HFF-Myc (cell line): ENCODE results near the gene TPM1.
A peak's percentile ranks its signal among the peaks of the same experiment; 100 is the strongest.
"Not testable (repeated sequence)": the region's sequence is repeated elsewhere in the genome, so short reads cannot be mapped to it uniquely, and the experiment has no call there.

Experiments
- DNase-seq: peaks from one replicate; pipeline ENCODE4 v3.0.0-alpha.2; 2011; ENCODE audit warnings: low read depth; ENCODE audit errors: extremely low read depth
- H3K4me3 ChIP-seq: replicated peaks from 2 replicates; pipeline ENCODE4 v1.5.1; 2011; ENCODE audit warnings: low read depth, mild to moderate bottlenecking, control low read depth, low read length
- TF ChIP-seq, protein P1 (sequence below): IDR thresholded peaks from 2 replicates; pipeline ENCODE4 v1.5.1; 2012; ENCODE audit warnings: mild to moderate bottlenecking, low read depth, low read length, control low read depth; ENCODE audit errors: missing control alignments

The TPM1 gene

DNA sequence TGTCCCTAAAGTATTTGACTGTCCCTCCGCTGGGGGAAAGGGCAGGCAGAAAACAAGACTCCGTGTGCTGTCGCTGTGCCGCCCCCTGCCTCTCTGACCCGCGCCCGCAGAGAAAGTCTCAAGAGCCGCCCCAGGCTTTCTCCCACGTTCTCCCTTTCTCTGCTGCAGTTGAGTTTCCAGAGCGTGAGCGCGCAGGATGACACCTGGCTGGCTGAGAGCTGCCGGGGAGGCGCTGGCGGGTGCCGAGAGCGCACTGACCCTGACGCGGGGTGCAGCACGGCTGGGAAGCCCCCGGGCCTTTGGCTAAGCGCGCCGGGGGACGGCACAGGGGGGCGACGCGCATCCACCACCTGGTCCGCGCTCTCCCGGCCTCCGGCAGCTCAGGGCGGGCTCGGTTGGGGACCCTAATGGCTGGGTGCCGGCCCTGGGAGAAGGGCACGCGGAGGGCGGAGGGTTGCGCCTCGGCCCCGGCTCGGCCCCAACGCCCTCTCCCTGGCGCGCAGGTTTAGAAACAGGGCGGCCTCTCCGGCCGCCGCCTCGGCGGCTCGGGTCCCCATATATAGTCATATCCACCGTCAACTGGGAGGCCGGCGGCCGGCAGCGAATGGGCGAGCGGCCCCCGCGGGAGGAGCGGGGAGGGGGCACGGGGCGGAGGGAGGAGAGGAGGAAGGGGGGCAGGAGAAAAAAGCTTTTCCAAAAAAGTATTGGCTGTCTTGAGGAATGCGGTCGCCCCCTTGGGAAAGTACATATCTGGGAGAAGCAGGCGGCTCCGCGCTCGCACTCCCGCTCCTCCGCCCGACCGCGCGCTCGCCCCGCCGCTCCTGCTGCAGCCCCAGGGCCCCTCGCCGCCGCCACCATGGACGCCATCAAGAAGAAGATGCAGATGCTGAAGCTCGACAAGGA is at the start of gene TPM1:
TSS of gene TPM1 (plus strand) at position 774 of the 903 bp plus-strand sequence. CDS start at position 857, 83 bp downstream.
- TF ChIP-seq, protein P1, sequence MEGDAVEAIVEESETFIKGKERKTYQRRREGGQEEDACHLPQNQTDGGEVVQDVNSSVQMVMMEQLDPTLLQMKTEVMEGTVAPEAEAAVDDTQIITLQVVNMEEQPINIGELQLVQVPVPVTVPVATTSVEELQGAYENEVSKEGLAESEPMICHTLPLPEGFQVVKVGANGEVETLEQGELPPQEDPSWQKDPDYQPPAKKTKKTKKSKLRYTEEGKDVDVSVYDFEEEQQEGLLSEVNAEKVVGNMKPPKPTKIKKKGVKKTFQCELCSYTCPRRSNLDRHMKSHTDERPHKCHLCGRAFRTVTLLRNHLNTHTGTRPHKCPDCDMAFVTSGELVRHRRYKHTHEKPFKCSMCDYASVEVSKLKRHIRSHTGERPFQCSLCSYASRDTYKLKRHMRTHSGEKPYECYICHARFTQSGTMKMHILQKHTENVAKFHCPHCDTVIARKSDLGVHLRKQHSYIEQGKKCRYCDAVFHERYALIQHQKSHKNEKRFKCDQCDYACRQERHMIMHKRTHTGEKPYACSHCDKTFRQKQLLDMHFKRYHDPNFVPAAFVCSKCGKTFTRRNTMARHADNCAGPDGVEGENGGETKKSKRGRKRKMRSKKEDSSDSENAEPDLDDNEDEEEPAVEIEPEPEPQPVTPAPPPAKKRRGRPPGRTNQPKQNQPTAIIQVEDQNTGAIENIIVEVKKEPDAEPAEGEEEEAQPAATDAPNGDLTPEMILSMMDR: no peak
- H3K4me3 ChIP-seq: peak within 1 kb of the TSS; percentile 57
- DNase-seq: no peak

DNA sequence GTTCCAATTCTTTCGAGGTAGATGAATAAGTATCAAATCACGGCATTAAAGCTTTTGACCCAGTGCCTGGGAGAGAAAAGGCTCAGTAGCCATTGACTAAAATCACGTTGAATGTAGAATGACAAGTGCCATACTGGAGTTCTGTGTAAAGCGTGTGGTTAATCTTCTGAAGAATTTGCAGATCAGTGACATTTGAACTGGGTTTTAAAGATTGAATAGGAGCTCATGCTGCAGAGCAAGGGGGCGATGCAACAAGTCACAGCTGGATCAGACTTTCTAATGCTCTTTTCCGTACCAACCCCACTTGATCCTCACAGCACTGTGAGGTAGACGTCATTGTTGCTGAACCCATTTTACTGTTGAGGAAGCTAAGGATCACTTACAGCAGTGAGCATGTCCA is 49.5 kb upstream of the TPM1 start:
- no peak for DNase-seq
- no peak overlapping the region for H3K4me3 ChIP-seq
- TF ChIP-seq, protein P1: no peak

DNA sequence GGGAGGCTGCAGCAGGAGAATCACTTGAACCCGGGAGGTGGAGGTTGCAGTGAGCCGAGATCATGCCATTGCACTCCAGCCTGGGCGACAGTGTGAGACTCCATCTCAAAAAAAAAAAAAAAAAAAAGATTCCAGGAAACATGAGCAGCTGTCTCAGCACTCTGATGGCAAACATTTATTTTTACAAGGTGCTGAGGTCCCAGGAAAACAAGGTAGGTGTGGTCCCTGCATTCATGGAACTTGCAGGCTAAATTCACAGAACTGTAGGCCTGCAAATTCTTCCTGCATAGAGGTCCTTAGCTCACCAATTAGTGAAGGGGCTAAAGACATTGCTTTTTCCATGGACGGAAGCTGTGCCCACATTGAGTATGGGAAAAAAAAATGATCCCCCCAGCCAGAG is 48.9 kb upstream of the TPM1 start:
- DNase-seq, H3K4me3 ChIP-seq: not testable (repeated sequence)

DNA sequence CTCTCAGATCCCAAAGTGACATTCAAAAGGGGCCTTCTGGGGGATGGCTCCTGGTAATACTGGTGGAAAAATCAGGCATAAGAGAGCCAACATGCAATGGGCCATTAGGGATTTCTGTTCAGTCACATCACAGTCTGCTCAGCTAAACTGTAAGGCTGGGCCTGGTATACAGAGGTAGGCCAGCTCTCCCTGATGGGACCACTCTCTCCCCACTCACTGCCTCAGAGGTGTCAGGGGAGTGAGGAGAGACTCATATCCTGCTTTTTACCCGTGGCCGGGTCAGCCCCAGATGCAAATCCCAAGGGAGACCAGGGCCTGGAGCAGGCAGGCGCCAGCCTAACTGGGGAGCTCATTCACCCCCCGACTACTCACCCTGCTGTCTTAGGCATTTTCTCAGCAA is 48.1 kb upstream of the TPM1 start:
- TF ChIP-seq, protein P1: no peak
- DNase-seq: no peak
- no peak overlapping the region for H3K4me3 ChIP-seq

DNA sequence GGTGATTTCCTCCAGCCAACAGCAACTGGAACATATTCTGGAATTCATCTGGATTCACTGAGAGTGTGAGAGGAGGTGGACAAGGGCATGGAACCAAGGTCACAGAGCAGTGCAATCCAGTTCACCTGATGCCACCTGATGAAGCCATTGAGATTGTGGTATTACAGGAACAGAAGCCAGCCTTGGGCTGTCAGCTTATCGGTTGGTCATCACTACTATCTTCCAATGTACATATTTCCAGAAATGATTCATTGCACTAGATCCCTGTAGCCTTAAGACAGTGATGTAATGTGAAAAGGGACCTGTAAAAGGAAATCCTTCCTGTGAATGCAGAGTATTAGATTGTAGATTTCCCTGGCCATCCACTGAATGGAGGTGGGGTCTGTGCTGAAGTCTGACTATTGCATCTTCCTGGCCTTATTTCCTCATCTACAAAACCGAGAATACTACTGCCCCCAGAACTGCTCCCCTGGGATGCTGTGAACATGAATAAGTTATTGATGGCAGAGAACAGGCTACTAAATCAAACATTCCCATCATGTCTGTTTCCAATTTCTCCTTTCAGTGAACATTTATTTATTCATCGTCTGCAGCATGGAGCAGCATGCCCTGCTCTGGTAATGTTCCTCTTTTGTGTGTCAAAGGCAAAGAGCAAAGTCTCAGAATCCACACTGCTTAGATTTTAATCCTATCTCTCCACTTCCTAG is 47.4 kb upstream of the TPM1 start:
- TF ChIP-seq, protein P1: no peak
- DNase-seq: no peak
- no peak overlapping the region for H3K4me3 ChIP-seq

DNA sequence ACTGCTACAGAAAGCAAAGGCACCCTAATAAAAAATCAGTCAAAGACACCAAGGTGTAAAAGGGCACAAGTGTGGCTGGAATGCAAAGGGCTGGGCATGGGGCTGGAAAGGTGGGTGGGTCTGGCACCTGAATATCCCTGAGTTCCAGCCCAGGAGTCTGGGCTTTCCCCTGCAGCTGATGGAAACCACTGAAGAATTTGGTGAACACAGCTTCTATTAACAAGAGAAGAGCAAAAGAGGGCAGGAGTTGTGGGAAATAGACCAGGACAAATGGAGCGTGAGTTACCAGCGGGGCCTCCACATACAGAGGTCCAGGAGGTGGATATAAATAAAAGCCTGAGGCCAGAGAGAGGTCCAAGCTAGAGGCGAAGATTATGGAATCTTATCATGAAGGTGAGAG is 45.1 kb upstream of the TPM1 start:
- DNase-seq: no peak
- H3K4me3 ChIP-seq: no peak overlapping the region
- TF ChIP-seq, protein P1: no peak

DNA sequence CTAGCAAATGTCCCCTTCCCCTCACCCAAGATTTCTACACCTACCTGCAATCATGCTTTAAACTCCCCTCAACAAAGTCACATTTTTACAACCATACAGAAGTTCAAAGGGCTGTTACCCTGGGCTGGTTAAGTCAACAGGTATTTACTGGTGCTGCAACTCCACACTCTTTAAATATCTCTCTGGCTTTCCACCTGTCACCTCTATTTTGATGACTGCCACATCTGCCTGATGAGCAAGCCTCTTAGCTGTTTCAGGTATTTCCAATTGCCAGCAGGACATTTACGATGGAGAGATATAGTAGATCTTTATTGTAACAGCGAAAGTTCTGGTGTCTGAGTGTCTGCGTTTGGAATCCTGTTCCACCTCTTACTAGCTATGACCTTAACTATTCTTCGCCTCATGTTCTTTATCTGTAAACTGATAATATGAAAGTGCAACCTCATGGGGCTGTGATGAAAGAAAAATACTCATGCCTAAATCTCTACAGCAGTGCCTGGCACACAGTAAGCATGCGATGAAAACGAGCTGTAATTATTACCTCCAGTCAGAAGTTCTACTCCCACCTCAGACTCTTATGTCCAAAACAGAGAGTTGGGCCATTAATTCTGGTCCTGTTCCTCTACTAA is 44.2 kb upstream of the TPM1 start:
- no peak overlapping the region for H3K4me3 ChIP-seq
- TF ChIP-seq, protein P1: no peak
- DNase-seq: no peak
